Measurements from ENCODE around the gene ZNF260.
"Not testable (repeated sequence)": the region's sequence is repeated elsewhere in the genome, so short reads cannot be mapped to it uniquely, and the experiment has no call there.

Gene ZNF260

DNA sequence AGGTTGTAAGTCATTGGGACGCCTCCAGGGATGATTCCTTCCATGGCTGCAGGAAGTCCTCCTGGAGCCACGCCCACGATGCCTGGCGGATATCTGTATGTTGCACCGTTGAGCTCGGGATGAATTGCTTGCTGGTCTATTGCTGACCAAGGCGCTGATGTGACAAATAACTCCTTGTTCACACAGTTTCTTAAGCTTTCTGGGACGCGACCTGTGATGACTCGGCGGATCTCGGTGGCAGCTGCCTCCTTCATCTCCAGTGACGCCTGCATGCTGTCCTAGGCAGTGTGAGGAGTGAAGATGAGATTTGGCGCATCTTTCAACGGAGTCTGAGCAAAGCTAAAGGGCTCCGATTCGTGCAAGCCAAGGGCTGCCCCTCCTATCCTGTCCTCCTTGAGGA, 31.1 kb downstream of the ZNF260 start:
- DNase-seq = no peak
- intact Hi-C loops (cut with DNase I) = no loop called here

DNA sequence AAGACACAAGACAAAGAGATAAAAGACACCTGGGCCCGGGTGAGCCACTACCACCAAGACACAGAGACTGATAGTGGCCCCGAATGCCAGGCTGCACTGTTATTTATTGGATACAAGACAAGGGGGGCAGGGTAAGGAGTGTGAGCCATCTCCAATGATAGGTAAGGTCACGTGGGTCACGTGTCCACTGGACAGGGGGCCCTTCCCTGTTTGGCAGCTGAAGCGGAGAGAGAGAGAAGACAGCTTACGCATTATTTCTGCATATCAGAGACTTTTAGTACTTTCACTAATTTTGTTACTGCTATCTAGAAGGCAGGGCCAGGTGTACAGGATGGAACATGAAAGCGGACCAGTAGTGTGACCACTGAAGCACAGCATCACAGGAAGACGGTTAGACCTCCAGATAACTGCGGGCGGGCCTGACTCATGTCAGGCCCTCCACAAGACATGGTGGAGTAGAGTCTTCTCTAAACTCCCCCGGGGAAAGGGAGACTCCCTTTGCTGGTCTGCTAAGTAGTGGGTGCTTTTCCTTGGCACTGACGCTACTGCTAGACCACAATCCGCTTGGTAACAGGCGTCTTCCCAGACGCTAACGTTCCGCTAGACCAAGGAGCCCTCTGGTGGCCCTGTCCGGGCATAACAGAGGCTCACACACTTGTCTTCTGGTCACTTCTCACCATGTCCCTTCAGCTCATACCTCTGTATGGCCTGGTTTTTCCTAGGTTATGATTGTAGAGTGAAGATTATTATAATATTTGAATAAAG, 35.2 kb downstream of the ZNF260 start:
- peak; percentile 10 to 90 (median 73) for DNase-seq
- intact Hi-C loops (cut with DNase I) = not testable (repeated sequence)

DNA sequence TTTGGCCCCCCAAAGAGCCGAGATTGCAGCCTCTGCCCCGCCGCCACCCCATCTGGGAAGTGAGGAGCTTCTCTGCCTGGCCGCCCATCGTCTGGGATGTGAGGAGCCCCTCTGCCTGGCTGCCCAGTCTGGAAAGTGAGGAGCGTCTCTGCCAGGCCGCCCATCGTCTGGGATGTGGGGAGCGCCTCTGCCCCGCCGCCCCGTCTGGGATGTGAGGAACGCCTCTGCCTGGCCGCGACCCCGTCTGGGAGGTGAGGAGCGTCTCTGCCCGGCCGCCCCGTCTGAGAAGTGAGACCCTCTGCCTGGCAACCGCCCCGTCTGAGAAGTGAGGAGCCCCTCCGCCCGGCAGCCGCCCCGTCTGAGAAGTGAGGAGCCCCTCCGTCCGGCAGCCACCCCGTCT, 37.2 kb downstream of the ZNF260 start:
- intact Hi-C loops (cut with DNase I); DNase-seq: not testable (repeated sequence)

DNA sequence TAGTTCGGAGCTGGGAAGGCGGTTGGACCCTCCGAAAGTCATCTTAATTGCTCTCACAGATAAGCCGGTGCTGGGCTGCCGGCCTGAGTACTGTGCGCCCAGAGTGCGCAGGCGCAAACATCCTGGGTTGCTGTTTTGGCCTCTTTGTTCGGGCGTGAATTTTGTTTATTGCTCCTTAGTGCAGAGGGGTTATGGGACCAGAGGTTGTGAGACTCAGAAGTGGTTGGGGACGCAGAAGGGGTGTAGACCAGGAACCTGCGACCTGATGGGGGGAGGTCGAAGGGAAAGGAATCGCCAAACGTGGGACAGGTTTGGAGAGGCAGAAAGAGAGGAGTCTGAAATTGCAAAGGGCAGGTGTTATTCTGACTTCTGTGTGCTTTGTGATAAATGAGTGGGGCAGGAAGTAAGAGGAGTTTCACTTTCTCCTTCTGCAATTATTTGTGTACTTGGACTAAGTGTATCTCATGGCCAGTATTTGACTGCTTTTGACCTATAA, 38.1 kb downstream of the ZNF260 start:
- intact Hi-C loops (cut with DNase I) = loop anchor here (2.0 to 10.0 kb wide), 3 partner anchors 75 to 435 kb away; partner anchors contain the start of genes THAP8, WDR62, ZFP14 and ZFP82
- peak in 28 of 42 donors; percentile 70 to 92 (median 80) for DNase-seq

DNA sequence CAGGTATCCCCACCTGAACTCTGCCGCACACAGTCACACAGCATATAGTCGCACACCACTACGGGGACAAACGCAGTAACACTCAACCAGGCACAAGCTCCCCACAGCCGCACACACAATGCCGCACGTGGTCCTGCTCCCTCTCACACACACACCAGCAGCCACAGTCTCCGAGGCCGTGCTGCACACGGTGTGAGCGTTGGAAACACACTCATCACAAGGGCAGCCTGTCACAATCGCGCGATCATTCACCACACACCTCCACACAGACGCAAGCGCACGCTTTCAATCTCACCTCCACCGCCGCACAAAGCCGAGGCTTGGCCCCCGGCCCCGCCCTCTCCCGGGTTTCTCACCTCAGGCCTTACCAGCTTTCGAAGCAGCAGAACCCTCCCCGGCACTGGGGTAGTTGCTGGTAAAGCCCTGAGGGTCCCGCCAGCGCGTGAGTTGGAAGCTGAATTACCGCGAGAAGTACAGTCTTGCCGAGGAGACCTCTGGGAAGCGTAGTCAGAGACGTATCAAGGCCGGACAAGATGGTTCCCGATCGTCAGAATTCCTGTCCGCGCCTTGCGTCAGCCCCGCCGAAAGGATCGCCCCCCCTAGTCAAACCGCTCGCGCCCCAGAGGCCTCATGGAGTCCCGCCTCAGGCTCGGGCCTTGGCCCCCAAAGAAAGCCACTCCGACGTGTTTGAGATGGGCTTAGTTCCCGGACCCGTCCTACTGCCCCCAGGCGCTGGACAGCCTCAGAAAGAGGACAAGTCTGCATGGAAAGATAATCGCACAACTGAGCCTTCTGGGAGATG, 38.8 kb downstream of the ZNF260 start, which contains the start of gene ZNF566:
ZNF566 (minus strand) TSS at position 444 of the 802 bp plus-strand sequence. CDS start 13,004 bp downstream, outside the sequence.
- peak; percentile 84 to 97 (median 94) for DNase-seq
- intact Hi-C loops (cut with DNase I) = loop anchor here (2.0 to 10.0 kb wide), 3 partner anchors 75 to 435 kb away; partner anchors contain the start of genes THAP8, WDR62, ZFP14 and ZFP82

DNA sequence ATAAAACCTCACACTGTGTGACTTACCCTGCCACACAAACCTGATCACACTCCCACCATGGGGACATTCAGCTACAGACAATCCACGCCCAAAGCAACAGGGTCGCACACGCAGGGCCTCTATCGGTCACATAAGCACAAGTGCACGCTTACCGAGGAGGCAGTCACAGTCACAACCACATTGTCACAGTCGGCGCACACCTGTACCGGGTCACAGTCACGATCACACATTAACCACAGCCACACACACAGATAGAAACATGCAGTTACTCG, 39.3 kb downstream of the ZNF260 start:
- intact Hi-C loops (cut with DNase I) = loop anchor here (2.0 to 10.0 kb wide), 3 partner anchors 74 to 434 kb away; partner anchors contain the start of genes THAP8, WDR62, ZFP14 and ZFP82
- DNase-seq = peak in 10 of 42 donors; percentile 7 to 56 (median 16)

DNA sequence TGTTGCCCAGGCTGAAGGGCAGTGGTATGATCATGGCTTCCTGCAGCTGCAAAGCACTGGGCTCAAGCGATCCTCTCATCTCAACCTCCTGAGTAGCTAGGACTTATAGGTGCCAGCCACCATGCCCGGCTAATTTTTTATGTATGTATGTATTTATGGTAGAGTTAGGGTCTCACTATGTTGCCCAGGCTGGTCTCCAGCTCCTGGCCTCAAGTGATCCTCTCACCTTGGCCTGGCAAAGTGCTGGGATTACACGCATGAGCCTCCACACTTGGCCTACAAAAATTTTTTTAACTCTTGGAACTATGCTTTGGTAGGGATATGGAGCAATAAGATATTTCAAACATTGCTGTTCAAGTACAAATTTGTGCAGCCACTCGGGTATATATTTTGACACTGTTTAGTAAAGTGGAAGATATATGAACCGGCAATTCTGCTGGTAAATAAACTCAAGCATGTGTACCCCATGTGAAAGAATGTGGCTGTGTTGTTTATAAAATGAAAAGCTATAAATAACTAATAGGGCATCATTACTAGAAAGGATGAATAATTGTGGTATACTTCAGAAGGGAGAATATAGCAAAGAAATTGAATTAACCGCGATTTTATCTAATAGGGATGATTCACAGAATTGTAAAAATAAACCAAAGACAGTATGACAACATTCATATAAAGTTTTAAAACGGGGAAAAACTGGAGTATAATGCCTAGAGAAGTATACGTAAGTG, 39.8 kb downstream of the ZNF260 start:
- intact Hi-C loops (cut with DNase I) = loop anchor here (2.0 to 10.0 kb wide), 3 partner anchors 73 to 433 kb away; partner anchors contain the start of genes THAP8, WDR62, ZFP14 and ZFP82
- no peak for DNase-seq

DNA sequence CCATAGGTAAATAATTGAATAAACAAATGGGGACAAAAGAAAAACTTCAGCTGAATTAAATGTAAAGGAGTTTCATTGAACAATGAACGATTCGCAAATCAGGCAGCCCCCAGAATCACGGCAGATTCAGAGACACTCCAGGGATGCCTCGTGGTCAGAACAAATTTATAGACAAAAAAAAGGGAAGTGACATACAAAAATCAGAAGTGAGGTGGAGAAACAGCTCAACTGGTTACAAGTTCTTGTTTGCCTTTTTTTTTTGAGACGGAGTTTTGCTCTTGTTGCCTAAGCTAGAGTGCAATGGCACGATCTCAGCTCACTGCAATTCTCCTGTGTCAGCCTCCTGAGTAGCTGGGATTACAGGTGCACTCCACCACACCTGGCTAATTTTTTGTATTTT, 44.4 kb downstream of the ZNF260 start:
- intact Hi-C loops (cut with DNase I) = loop anchor here (10.0 kb wide), 2 partner anchors 69 to 429 kb away; partner anchors contain the start of genes THAP8, WDR62 and ZFP82

DNA sequence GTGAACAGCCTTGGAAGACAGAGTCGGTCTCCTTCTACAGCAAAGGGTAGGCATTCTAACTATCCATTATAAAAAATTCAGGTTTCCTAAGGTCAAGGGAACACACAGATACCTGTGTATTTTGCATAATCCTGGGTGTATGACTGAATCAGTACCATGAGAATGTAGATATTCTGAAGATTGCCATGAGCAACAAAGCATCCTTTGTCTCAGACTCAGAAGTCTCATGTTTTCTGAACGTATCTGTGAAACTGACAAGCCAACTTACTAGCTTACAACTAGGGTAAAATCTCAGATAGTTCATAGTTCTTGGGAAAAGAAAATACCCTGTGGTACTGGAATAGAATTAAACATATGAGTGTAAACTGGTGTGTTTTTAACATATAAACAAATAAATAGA, 45.2 kb downstream of the ZNF260 start:
- intact Hi-C loops (cut with DNase I) = loop anchor here (10.0 kb wide), 2 partner anchors 68 to 428 kb away; partner anchors contain the start of genes THAP8, WDR62 and ZFP82
- DNase-seq = no peak

More for the DNA sequence above, 44.4 kb downstream of the ZNF260 start:
- no peak for DNase-seq

All from head of caudate nucleus (tissue), 42 donors.